ENCODE results near the gene ABTB2. TPM values are rescaled to one million over a fixed set of nuclear protein-coding genes. Genes with fewer than 3 reads are reported as not detected.

ABTB2 gene
- total RNA-seq, 4 donors from 2014 or later = 2.9 to 8.2 (median 6.6) TPM

GRCh38 chr11:34114014-34114413 is 243.8 kb downstream of the ABTB2 start:
- TF ChIP-seq POLR2A (IDR thresholded peaks at IDR 0.05) (no peak), CTCF (IDR thresholded peaks at IDR 0.05) (no peak)
- Histone ChIP-seq H3K9me3 (no peaks in the 10 kb centered on the region), H3K27ac (no peak overlapping the region), H3K4me3 (no peak overlapping the region), H3K27me3 (no peaks in the 10 kb centered on the region), H3K4me1 (no peaks in the 10 kb centered on the region), H3K36me3 (no peaks in the 10 kb centered on the region)
- intact Hi-C loops (cut with DNase I; ENCODE audit: low total_unique reads) = no loop called here
- DNase-seq = no peak

GRCh38 chr11:34111722-34112270 is 246.0 kb downstream of the ABTB2 start:
- Histone ChIP-seq H3K27ac (no peak overlapping the region), H3K4me3 (no peak overlapping the region), H3K4me1 (peaks cover 0 to 4% of the 10 kb centered on the region in 2 donors), H3K36me3 (no peaks in the 10 kb centered on the region), H3K9me3 (no peaks in the 10 kb centered on the region), H3K27me3 (no peaks in the 10 kb centered on the region)
- intact Hi-C loops (cut with DNase I; ENCODE audit: low total_unique reads) = no loop called here
- TF ChIP-seq POLR2A (IDR thresholded peaks at IDR 0.05) = no peak
- TF ChIP-seq CTCF (IDR thresholded peaks at IDR 0.05) = no peak
- DNase-seq = no peak

GRCh38 chr11:34105957-34106504 is 251.8 kb downstream of the ABTB2 start:
- Histone ChIP-seq H3K9me3 (no peaks in the 10 kb centered on the region), H3K27me3 (no peaks in the 10 kb centered on the region), H3K4me3 (peak overlapping the region; percentile 66 to 90), H3K4me1 (peaks cover 4 to 5% of the 10 kb centered on the region in 2 donors), H3K27ac (peak overlapping the region; percentile 92 to 97), H3K36me3 (no peaks in the 10 kb centered on the region)
- intact Hi-C loops (cut with DNase I; ENCODE audit: low total_unique reads) = loop anchor here (5.0 kb wide), 1 partner anchor 54 kb away; the partner anchor contains the start of gene CAPRIN1
- DNase-seq = no peak
- TF ChIP-seq POLR2A (IDR thresholded peaks at IDR 0.05) (no peak), CTCF (IDR thresholded peaks at IDR 0.05) (no peak)

GRCh38 chr11:34105079-34105956 is 252.5 kb downstream of the ABTB2 start, which contains the start of gene NAT10:
TSS of gene NAT10 (plus strand) at chr11:34105629. CDS start at chr11:34108226, 2,597 bp downstream.
- peak; percentile 97 to 98 for DNase-seq
- TF ChIP-seq POLR2A (IDR thresholded peaks at IDR 0.05) = peak; percentile 74 to 83
- peak in 3 of 4 experiments; percentile 12 to 30 (median 23) for TF ChIP-seq CTCF (IDR thresholded peaks at IDR 0.05)
- Histone ChIP-seq H3K9me3 (no peaks in the 10 kb centered on the region), H3K27me3 (no peaks in the 10 kb centered on the region), H3K4me1 (peaks cover 4 to 5% of the 10 kb centered on the region in 2 donors), H3K27ac (peak within 1 kb of the TSS; percentile 92 to 97), H3K4me3 (peak within 1 kb of the TSS; percentile 66 to 90), H3K36me3 (no peaks in the 10 kb centered on the region)
- intact Hi-C loops (cut with DNase I; ENCODE audit: low total_unique reads) = loop anchor here (5.0 kb wide), 1 partner anchor 53 kb away; the partner anchor contains the start of gene CAPRIN1
